Measurements from ENCODE around the gene ZMYND8.
"Not testable (repeated sequence)": the region's sequence is repeated elsewhere in the genome, so short reads cannot be mapped to it uniquely, and the experiment has no call there.

Gene ZMYND8

DNA sequence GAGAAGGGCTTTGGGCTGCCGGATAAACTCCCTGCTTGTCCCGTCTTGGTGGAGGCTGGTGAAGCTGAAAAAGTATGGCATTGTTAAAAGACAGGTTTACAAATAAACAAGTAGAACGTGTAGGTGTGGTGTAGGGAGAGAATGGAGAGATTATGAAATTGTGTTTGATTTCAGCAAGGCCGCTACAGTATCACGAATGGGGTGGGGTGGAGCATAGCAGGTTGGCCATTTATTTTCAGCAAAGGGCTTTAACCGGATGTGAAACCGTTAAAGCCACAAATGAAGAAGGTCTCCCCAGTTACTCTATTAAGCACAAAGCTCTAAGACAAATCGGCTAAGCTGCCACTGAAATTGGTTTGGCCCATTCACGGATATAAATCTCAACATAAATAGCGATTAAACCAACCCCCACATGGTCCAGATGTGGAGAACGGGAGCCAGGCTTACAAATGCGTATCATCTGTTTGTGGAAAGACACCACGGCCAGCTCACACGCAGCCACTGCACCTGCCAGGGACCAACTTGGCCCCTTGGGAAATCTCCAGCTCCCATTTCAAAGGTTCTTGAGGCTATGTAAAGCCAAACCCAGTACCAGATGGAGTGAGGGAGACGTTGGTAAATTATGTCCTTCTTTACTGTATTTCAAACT, 94.0 kb downstream of the ZMYND8 start:
- no peak for DNase-seq

DNA sequence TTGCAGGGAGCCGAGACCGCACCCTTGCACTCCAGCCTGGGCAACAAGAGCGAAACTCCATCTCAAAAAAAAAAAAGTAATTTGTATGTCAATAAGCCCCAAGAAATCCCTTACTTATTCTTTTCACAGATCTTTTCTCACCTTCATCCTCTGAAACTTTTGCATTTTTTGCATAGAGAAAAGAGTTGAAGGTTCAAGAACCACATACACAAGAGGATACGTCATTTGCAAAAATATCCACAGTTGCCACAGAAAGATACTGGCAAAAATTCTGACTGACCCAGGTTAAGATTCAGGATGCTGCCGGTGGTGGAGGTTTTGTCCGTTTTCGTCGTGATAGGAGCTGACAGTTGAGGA, 94.5 kb downstream of the ZMYND8 start:
- no peak for DNase-seq

DNA sequence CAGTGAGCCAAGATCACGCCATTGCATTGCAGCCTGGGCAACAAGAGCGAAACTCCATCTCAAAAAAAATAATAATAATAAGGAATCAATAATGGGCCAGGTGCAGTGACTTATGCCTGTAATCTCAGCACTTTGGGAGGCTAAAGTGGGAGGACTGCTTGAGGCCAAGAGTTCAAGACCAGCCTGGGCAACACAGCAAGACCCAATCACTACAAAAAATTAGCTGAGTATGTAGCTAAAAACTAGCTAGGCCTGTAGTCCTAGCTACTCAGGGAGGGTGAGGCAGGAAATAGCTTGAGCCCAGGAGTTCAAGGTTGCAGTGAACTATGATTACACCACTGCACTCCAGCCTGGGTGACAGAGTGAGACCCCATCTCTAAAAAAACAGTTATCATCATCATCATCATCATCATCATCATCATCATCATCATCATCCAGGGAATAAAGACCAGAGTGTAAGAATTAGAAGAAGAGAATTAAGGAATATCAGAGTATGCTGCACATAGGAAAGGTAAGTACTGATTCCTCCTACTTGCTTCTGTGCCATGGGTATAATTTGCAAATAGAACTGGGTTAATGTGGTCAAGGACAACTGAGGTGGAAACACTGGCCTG, 95.2 kb downstream of the ZMYND8 start:
- DNase-seq, result not testable (repeated sequence)

DNA sequence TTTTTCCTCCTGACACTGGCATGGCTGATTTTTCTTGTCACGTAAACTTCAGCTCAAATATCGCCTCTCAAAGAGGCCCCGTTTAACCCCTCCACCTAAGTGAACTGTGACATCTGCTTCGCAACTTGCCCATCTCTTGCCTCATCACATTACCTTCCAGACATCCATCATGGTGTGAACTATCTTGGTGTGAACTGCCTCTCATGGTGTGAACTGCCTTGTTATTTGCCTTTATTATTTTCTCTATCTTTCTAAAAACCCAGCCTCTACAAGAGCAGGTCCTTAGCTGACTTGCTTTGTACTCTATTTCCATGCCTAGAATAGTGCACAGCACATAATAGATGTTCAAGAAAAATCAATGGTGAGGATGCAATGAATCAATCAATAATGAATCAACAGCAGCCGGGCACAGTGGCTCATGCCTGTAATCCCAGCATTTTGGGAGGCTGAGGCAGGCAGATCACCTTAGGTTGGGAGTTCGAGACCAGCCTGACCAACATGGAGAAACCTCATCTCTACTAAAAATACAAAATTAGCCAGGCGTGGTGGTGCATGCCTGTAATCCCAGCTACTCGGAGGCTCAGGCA, 95.9 kb downstream of the ZMYND8 start:
- not testable (repeated sequence) for DNase-seq

DNA sequence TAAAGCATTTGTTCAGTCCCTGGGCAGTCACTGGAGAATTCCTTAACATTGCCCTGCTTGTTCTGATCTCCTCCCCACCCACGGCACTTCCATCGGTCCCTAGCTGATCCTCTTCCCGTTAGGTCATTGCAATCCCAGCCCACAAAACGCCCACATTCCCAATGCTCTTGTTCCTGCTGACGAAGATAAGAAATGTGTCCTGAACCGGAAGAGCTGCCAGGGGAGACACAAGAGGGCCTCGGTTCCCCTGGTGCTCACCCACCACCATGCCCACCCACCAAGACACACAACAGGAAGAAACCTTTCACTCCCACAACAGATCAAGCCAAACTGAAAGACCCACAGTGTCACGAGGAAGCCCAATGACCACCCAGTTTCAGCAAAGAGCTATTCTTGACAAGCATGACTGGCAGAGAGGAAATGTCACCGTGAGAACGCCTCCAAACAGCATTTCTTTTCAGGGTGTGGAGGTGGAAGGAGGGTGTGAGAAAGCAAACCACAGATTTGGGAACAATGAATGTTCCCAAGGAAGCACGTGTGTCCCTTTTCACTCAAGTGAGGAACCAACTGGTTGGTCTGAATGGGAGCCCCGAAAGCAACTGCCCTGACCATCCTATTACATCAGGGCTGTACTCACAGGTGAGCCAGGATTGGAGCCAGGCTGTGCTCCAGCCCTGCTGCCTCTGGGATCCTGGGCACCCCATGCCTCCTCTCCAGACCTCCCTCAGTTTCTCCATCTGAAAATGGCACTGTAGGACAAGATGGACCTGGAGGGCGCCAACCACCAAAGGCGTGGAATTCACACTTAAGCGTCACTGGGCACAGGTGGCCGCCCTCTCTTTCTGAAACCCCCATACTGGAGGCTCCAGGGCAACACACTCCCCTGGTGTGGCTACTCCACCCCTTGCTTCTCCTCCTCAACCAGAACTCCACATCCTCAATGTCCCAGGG, 97.5 kb downstream of the ZMYND8 start:
- no peak for DNase-seq

DNA sequence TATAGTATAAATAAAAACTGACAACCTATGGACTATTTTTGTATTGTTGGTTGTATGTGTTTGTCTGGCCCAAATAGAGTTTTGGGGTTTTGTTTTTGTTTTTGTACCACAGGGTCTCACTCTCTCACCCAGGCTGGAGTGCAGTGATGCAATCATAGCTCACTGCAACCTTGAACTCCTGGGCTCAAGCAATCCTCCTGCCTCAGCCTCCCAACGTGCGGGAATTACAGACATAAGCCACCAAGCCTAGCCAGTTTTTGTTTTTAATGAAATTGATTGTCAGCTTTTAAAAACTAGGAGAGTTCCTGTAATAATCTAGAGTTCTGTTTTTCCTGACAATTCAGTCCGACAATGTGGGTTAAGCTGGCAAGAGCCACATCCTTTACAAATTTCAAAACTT, 98.7 kb downstream of the ZMYND8 start:
- DNase-seq, result no peak

DNA sequence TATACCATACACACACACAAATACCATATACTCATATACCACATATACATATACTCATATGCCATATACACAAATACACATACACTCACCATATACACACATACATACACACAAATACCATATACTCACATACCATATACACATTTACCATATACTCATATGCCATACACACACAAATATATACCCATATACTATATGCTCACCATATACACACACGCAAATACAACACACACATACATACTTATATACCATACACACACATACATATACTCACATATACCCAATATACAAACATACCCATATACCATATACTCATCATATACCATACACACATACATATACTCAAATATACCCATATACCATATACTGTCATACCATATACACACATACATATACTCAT, 99.2 kb downstream of the ZMYND8 start:
- DNase-seq, result no peak

DNA sequence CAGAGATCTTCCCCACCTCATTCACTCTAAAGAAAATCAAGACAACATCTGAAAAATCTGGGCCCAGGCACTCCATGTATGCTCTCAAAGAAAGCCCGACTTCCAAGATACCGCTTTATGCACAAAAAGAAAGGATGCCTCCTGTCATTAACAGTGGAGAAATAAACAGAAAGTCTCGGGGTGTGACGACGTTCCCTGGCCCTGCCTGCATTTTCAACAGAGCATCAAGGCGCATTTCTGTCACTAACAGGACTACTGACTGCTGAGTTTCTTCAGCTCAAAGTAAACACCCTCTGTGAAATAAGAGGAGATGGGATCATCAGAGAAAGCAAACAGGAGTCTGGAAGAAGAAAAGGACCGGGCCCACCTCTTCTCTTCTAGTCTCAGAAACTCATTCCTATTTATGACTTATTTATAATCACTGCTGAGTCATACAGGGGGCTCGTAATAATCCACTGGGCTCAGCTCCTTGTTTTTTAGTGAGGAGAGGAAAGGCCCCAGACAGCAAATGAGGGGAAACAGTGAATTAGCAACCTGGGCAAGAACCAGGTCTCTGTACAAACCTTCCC, 99.7 kb downstream of the ZMYND8 start:
- no peak for DNase-seq

DNA sequence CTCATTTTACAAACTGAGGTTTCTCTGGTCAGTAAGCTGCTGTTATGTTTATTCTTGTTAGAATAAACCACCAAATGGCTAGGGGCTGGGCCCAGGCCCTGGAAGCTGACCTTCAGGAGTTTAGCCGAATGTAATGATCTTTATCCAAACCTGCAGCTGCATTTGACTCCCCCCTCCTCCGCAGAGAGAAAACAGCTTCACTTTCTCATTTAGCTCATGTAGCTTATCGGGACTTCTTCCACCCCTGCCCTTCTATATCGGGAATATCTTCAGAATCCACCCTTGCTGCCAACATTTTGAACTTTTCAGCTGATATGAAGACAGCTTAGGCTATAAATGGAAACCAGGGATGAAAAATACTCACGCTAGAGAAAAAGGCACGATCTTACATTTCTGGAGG, 102.6 kb downstream of the ZMYND8 start:
- no peak for DNase-seq

DNA sequence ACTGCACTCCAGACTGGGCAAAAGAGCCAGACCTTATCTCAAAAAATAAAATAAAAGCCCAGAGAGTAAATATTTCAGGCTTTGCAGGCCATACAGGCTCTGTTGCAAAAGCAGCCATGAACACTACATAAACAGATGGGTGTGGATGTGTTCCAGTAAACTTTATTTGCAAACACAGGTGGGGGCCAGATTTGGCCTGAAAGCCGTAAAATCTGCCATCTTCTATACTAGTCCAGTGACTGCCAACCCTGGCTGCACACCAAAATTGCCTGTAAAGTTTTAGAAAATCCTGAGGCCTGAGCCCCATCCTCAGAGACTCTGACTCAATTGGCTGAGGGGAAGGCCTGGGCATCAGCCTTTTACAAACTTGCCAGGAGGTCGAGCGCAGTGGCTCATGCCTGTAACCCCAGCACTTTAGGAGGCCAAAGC, 103.6 kb downstream of the ZMYND8 start:
- DNase-seq, result no peak

DNA sequence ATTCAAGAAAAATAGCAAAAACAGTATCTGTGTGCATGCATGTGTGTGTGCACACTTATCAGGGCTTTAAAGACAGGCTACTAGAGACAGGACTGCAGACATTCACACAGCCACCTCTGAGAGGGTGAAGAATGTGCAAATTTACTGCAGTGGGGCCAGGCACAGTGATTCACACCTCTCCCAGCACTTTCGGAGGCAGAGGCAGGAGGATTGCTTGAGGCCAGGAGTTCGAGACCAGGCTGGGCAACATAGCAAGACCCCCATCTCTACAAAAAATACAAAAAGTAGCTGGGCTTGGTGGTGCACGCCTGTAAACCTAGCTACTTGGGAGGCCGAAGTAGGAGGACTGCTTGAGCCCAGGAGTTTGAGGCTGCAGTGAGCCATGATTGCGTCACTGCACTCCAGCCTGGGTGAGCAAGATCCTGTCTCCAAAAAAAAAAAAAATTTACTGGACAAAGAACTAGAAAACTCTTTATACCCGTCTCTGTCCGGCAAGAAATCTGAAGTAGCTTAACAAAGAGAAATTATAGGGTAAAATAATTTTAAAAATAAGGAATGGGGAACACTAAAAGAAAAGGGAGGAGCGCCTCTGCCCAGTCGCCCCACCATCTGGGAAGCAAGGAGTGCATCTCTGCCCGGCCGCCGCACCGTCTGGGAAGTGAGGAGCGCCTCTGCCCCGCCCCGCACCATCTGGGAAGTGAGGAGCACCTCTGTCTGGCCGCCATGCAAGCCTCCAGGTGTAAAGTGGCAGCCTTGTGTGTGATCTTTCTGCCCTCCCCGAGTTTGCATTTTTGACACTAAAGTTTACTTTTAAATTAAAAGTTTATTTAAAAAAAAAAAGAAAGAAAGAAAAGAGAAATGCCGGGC, 105.1 kb downstream of the ZMYND8 start:
- DNase-seq, result no peak

DNA sequence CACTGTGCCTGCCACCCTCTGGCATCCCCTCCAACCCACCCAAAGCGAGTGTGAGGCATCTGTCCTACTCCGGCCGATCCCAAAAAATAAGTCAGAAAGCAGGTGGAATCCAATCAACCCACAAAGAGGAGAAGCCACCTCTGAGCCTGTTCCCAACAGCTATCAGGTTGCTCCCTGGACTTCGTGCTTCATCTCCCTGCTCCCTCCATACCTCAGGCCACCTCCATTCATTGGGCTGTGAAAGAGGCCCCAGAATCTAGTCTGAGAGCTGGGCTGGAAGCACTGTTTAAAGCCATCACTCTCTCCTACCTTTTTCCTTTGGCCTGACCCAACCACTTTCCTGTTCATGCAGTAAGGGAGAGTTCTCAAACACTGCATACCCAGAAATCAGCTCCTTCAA, 106.1 kb downstream of the ZMYND8 start:
- no peak for DNase-seq

DNA sequence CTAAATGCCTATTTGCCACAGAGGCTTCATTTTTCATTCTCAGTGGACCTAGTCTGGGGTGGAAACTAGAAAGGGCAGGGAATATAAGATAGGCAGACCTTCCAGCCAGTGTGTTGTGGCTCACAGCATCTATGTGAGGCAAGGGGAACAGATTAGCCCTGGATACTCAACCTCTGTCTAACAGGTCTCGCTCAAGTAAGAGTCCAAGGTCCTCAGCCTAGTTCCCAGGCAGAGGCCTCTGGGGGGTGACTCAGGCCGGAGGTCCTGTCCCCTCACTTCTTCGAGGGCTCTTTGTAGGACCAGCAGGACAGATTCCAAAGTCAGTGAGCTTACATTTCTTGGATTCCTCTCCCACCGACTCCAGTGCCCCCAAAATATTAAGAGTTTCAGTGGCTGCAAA, 106.6 kb downstream of the ZMYND8 start:
- no peak for DNase-seq

DNA sequence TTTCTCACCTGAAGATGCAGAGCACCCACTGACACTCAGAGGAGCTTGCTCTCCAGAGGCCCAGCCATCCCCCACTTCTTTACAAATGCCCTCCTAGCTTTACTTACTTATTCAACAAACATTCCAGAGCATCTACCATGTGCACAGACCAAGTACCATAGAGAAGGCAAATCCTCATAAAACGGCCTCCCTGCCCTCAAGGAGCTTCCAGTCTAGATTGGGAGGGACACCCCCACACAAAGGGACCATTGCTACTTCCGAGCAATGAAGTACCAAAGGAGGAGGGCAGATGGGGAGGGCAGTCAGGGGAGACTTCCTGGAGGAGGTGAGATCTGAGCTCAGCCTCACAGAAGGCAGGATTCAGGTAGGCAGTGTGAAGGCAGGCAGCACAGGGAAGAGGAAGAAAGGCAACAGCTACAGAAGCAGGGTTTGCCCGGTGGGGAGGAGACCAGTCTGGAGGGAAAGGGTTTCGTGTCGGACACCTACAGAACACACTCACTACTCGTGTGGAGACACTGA, 108.0 kb downstream of the ZMYND8 start:
- DNase-seq, result no peak

DNA sequence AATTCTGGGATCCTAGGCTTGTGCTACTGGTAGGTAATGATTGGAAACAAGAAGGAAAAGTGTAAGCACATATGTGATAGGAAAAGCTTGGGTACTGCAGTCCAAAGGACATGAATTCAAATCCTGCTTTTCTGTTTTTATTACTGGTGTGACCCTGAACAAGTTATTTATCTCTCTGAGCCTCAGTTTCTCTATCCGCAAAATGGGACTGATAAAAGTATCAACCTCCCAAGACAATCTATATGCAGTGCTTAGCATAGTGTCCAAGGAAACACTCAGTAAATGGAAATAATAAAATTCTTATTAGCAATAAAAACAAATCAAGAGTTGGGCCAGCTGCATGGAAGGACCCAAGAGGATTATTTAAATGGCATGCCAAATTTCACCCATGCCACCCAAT, 108.5 kb downstream of the ZMYND8 start:
- no peak for DNase-seq

DNA sequence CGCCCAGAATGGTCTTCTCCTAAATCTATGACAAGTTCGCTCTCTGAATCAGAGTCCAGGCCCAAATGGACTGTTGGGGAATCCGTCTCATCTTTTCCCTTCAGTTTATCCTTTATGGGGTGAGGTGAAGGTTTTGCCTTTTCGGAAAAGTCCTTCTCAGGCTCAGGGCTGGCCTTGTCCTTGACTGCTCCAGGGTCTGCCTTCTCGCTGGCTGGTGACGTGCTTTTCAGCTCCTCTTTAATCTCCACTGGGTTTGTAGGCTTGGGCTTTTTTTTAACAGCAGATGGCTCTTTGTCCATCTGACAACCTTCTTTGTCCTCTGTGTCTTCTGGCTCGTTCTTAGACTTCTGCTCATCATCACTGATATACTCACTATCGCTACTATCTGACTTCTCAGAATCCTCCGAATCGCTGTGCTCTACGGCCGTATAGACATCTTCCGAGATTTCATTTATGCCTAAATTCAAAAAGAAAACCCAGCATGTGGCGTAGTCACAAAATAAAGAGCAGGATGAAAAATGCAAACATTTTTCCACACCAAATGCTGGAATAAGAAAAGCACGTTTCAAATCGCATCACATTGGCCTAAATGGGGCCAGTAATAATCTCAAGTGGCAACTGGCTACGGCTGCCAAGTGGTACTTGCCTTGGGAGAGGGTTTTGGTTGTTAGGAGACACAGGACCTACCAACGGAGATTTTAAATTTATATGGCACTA, 110.3 kb downstream of the ZMYND8 start:
- no peak for DNase-seq

DNA sequence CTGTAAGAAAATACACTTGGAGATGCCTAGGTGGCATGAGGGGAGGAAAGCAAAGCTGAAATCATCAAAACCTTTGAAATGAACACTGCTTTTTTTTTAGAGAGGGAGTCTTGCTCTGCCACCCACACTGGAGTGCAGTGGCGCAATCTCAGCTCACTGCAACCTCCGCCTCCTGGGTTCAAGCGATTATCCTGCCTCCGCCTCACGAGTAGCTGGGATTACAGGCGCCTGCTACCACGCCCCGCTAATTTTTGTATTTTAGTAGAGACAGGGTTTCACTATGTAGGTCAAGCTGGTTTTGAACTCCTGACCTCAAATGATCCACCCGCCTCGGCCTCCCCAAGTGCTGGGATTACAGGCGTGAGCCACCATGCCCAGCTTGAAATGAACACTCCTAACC, 111.3 kb downstream of the ZMYND8 start:
- DNase-seq, result not testable (repeated sequence)

DNA sequence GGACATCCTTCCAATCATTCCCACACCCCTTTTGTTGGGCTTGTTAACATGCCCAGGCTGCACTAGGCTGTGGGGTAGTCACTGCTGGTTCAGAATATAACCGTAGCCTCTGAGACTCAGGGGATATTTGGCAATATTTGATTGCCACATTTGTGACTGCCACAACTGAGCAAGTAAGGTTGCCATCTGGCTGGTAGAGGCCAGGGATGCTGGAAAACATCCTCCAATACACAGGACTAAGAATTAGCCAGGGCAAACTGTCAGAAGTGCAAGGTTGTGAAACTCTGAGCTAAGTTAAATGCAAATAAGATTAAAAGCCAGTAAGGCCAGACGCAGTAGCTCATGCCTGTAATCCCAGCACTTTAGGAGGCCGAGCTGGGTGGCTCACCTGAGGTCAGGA, 112.0 kb downstream of the ZMYND8 start:
- DNase-seq, result no peak

DNA sequence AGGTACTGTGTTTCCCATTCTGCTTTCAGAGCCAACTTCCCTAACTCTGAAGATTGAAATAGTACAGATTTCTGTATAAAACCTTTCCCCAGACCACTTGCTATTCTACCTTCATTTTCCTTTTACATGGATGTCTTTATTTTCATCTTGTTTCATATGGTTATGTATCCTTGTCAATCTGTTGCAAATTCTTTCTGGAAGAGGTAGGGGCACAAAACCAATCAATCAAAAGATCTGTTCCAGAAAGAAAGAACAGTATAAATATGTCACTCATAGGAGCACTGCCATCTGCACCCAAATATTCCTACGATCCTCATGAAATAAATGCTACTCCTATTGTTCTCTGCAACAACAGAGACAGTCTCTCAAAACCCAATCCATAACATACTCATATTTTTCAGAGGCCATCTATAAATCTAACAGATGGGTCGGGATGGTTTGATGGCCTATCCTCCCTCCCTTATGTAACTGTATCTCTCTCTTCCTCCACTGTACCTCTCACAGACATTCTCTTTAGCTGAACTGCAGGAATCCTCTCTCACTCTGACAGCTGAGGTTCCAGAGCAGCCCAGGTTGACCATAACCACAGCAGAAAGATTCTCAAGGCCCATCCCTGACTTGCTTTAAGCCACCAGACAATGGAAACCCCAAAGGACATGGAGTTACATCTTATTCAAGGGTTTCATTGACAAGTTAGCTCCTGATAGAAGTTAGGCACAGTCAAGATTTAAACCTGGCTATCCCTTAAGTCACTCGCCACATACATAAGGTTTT, 112.8 kb downstream of the ZMYND8 start:
- DNase-seq, result no peak

DNA sequence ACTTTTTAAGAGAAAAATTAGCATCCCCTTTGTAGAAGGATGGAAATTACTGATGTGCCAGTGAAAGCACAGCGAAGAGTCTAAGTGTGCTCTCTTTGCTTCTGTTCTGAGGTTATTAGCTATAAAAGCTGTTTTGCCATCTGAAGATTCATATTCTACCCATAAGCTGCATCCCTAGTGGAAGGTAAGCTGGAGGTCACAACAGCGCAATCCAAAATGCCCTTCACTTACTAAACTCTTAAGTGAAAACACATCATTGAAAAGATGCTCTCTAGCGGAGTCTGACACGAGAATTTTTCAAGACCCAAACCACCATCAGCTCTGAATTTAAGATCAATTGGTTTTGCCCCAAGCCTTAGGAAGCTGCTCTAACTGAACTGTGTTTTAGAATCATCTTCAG, 113.5 kb downstream of the ZMYND8 start:
- no peak for DNase-seq

Data from NCI-H510A treated with DMSO at 0.1 percent for 48 hours (cell line).